Measurements from ENCODE around the gene C1orf21.

Gene C1orf21

GRCh38 chr1:184489908-184490307 lies 103.1 kb downstream of the C1orf21 start:
- DNase-seq = no peak

DNA sequence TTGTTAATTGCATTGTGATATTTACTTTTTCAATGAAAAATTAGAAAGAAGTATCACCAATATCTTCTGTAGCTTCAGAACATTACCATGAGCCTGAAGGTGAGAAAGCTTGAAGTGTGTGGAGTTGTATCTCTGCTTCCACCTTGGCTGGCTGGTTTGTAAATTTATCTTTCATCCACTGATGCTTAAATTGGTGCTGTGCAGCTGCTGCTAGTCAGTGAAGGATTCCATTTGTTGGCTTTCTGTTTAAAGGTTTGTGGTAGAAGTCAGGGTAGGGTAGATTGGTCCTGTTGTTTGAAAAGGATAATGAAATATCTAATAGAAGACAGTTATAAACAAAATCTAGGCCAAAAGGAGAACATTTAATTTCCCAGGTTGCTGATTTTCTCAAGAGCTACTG lies 105.7 kb downstream of the C1orf21 start:
- no peak for DNase-seq

DNA sequence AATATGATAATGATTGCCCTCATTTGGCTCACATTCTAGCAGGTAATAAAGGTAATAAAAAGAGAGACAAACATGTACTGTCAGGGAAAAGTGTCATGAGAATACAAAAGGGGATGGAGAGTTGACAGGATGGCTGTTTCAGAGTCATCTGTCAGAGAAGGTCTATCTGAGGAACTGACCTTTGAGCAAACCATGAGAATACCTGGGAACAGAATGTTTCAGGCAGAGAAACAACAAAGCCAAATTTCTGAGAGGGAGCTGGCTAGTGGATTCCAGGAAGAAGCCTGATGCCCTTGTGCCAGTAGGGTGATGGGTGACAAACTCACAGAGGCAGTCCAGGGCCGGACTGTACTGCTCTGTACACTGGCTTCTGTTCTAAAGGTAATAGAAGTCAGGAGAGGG lies 107.2 kb downstream of the C1orf21 start:
- no peak for DNase-seq

- no peak for DNase-seq
Observed at GRCh38 chr1:184494929-184495328, 108.1 kb downstream of the C1orf21 start.

- DNase-seq = no peak
Observed at GRCh38 chr1:184497959-184498723, 111.3 kb downstream of the C1orf21 start.

DNA sequence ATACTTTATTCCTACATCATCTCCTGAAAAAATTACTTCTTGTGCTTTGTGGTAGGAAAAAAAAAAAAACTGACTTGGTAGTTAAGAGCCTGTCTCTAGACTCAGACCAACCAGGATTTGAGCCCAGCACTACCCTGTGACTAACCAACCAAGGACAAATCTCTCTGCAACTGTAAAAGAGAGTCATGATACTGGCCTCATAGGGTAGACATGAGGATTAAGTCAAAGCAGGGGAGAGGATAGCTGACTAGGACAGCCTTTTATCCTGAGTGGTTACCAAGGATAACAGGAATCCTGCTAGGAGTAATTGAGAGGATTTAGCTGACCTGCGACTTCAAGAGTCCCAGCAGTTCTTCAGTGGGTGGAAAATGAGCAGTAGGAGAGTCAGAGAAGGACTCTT lies 112.8 kb downstream of the C1orf21 start:
- DNase-seq = no peak

DNA sequence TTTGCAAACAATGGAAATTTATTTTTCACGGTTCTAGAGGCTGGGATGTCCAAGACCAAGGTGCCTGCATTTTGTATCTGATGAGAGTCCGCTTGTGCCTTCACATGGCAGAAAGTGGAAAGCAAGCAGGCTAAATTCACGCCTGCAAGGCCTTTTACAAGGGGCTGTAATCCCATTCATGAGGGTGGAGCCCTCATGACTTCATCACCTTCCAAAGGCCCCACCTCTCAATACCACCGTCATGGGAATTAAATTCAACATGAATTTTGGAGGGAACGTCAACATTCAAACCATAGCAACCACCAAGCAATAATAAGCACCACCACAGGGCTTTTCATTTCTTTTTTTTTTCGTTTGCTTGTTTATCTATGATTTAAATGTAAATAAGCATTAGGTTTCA lies 115.3 kb downstream of the C1orf21 start:
- no peak for DNase-seq

DNA sequence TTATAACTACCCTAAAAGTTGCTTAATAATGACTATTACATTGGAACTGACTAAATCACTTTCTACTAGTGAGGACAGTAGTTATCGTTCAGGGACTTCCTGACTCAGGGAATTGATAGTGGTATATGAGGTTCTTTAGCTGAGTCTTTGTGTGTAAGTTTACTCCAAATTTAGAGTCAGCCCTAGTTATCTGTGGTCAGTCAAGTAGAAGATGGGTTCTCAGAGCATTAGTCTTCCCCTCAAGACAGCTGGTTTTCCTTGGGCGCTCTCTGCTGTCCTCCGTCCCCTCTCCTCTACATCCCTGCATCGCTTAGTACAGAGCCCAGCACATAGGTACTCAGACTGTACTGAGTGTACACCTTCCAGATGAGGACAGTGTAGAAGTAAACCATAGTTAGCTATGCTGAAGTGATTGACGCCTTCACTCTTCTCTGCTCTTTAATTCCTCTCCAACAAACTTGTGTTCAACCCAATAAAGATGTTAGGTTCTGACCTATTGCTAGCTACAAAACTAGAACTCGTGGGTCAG lies 116.5 kb downstream of the C1orf21 start:
- DNase-seq = no peak

DNA sequence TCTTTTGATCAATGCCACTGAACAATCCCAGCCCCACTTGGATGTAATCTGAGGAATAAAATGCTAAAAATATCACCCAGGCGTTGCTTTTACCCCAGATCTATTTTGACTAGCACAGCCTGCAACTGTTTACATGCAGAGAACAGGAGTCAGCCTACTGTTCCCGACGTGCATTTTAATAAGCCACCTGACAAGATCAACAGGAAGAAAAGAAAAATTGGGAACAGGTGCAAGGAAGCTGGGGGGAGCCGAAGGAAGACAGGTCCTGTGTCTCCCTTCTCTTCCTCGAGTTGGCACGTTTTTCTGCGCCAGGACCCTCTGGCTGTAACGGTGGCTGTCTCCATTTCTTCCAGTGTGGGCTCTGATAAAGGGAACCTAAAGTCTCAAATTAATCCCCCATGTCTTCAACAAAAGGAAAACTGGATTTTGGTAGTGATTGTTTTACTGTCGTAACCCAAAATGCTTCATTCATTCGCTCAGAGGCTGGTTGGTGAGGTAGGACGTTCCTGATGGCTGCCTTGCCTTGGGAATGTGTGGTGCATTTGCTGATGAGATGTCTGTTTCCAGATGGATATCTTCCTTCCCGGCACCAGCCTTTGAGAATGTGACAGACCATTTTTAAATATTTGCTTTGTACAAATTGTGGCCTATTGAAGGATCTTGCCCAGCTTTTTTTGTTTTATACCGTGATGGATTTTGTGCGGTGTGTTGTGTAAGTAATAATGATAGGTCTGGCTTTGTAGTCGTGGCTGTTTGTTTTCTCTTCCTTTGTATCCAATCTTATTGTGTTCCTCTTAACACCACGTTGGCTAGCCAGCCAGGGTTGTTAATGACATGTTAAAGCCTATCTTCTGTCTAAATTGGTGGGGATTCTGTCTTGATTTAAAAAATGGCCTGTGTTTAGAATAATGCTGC lies 117.5 kb downstream of the C1orf21 start:
- DNase-seq = no peak

GRCh38 chr1:184504955-184505338 lies 118.1 kb downstream of the C1orf21 start:
- no peak for DNase-seq

- DNase-seq = no peak
Observed at GRCh38 chr1:184506481-184506880, 119.7 kb downstream of the C1orf21 start.

DNA sequence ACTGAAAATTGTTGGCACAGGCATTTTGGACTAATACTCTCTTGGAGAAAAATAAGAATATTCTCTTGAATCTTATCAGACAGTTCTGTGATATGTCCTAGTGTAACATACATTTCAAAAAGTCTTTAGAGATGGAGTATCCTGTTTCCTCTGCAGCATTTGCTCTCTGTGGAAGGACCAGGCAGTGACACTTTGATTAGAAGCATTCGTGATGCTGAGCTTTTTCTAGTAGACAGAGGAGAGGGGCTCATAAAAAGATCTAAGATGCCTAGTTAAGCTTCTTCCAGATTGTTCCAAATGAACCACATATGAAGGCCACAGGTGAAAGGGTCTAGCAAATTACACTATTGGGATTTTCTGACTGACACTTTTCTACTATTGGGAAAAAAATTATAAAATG lies 120.3 kb downstream of the C1orf21 start:
- no peak for DNase-seq

- no peak for DNase-seq
Observed at GRCh38 chr1:184507604-184508280, 120.9 kb downstream of the C1orf21 start.

DNA sequence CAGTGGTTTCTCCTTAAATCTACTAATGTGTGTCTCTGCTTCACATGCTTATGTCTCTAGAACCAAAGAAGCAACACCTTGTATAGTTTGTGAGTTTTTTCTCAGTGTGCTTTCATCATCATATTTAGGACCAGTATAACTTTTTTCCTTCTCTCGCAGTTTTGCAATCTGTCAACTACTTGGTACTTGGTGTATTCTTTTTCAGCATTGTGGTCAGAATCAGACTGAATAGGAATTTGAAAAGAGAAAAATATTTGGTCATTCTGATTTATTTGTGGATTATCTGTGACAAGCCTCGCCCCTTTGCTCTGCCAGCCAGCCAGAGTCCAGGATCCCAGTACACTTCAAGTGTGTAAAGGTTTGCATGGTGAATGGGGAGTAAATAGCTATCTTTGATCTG lies 122.3 kb downstream of the C1orf21 start:
- no peak for DNase-seq

- no peak for DNase-seq
Observed at GRCh38 chr1:184510110-184510509, 123.3 kb downstream of the C1orf21 start.

DNA sequence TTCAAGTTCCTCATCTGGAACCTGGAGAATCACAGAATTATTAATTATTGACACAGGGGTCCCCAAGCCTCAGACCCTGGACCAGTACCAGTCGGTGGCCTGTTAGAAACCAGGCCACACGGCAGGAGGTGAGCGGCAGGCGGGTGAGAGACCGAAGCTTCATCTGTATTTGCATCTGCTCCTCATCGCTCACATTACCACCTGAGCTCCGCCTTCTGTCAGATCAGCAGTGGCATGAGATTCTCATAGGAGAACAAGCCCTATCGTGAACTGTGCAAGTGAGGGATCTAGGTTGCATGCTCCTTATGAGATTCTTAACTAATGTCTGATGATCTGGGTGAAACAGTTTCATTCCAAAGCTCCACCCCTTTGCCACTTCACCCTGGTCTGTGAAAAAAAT lies 125.9 kb downstream of the C1orf21 start:
- DNase-seq = no peak

GRCh38 chr1:184513421-184513820 lies 126.6 kb downstream of the C1orf21 start:
- no peak for DNase-seq

DNA sequence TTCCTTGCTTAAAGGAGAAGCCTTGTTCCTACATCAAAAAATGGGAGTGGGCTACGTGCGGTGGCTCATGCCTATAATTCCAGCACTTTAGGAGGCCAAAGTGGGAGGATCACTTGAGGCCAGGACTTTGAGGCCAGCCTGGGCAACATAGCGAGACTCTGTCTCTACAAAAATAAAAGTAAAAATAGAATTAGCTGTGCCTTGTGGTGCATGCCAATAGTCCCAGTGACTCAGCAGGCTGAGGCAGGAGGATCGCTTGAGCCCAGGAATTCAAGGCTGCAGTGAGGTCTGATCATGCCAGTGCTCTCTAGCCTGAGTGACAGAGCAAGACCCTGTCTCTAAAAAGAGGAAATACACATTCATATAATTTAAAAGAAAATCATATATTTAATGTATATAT lies 127.1 kb downstream of the C1orf21 start:
- DNase-seq = no peak

DNA sequence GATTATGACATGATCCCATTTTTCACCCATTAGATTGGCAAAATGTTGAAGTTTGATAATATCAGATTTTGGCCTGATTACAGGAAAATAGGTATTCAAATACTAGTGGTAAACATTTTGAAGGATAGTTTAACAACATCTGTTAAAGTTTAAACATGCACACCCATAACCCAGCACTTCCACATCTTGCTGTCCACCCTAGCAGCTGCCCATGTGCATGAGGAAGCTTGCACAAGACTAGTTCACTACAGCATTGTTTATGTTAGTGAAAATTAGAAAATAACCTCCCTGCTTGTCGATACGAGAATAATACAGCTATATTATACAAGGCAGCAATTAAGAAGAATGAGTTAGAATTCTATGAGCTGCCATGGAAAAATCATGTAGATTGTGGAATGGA lies 127.6 kb downstream of the C1orf21 start:
- DNase-seq = no peak

- no peak for DNase-seq
Observed at GRCh38 chr1:184517130-184517529, 130.3 kb downstream of the C1orf21 start.

DNA sequence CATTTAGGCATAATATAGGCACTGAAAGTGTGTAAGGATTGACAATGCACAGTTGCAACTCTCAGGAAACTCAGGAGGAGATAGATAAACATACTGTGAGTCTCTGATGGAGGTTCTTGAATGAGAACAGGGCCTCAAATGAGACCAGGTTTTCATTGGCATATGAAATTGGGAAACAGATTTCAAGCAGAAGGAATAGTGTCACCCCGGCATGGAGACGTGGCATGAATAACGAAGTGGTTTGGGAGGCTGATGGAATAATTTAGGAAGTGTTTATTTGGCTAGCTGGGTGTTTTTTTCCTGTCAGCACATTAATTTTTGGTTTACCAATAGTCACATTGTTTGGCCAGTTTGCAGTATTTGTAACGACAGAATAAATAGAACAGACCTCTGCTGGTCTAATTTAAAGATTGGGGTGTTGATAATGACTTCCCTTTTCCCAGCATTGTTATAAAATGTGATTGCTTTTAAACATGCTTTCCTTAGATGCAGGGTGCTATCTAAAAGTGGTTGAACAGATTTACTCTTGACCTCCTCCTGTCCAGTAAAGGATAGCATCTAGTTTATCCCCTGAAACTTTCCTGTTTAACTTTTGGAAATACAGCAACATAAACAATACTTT lies 132.0 kb downstream of the C1orf21 start:
- no peak for DNase-seq

DNA sequence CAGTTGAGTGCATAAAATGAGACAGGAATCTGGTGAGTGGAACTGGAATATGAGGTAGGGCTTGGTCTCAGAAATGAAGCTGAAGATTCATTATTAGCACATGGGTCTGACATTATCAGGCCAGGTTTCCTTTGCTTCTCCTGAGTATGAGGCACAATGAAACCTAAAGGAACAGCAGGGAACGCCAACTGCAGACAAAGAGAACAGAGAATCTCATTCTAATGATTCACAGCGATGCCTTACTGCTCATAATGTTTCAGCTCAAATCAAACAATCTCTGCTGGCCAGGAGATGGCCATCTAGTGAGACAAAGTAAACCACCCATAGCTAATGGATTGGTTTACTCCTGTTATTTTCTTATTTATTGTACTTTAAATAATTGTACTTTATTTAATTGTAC lies 133.5 kb downstream of the C1orf21 start:
- no peak for DNase-seq

DNA sequence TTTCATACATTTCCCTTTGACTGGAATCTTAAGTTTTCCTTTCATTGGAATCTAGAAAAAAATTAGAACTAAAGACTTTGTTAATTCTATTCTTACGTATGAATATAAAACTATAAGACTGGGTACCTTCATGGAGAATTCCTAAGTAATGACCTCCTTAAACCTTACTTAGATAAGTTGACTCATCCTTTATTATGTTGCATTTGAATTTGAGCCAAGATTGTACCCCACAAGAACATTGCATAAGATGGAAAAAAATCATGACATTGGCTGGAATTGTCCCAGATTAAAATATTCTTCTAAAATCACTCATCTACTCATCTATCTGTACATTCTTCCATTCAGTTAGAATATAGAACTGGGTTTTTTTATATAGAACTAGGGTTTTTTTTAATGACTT lies 137.4 kb downstream of the C1orf21 start:
- DNase-seq = no peak
